ENCODE measurements around the gene VPS4B.
"Not testable (repeated sequence)": the region's sequence is repeated elsewhere in the genome, so short reads cannot be mapped to it uniquely, and the experiment has no call there.

The VPS4B gene

DNA sequence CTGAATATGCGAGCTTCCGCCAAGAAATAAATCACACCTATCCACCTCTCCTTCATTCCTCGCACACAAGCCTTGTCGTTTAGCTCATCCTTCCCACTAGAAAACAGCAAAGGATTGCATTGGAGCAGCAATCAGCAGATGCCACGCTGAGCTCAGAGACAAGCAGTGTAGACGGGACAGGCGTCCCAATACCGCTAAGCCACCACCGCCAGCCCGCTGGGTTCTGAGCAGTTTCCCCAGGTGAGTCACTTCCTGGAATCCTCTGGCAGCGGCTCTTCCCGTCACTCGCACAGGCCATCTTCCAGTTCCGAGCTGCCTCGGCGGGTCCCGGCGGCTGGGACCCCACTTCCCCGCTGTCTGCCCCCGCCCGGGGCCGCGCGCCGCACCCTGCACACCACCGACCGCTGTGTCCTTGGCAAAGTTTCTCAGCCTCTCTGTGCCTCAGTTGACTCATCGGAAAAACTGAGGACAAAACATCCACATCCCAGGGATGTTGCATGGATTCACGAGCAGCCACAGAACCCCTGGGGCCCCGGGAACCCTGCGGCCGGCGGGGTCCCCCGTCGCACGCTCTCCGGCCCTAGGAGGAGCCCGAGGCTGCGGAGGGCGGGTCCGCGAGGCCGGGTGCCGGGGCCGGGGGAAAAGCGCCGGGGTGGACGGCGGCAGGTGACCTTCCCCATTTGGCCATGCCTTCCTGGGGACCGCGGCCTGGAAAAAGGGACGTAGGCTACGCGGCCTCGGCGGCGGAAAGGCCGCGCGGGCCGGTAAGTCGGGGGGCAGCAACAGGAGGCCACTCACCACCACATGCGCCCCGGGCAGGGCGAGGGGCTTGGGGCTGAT is 55.8 kb downstream of the VPS4B start:
- DNase-seq = peak; percentile 56

DNA sequence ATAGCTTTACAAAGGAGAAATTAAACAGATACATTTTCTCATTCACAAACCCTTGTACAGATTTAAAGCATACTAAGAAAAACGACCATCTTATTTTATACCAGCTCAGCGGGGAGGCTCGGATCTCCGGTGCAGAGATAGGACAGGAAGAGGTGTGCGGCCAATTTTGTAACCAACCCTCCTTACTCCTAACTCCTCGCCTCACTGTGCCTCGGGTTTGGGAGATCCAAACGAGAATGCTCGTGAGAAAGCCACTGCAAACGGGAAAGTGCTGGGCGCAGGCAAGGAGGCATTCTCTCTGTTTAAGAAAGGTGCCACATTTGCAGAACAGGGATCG is 56.4 kb downstream of the VPS4B start:
- no peak for DNase-seq

DNA sequence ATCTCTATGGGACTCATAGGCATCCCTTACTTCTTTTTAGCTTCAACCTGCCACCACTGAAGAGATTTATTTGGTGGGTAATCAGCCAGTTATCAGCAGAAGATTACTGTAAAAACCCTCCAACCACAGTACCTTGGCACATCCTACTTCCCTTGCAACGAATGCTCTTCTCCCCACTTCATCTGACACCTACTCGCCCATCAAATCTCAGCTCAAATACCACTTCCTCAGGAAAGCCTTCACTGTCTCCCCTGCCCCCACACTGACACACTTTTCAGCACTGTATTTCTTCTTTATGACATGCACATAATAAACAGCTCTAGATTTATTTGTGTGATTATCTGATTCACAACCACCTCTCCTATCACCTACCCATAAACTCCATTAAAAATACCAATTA is 58.3 kb downstream of the VPS4B start:
- DNase-seq = peak; percentile 26

DNA sequence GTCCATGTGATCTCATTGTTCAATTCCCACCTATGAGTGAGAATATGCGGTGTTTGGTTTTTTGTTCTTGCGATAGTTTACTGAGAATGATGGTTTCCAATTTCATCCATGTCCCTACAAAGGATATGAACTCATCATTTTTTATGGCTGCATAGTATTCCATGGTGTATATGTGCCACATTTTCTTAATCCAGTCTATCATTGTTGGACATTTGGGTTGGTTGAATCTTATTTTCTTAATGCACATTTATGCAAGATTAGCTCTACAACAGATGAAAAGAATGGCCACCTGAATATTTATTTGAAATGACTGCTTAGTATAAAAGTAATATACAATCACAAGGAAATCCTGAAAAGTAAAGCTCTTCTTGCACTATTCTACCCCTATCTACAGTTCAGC is 58.9 kb downstream of the VPS4B start:
- not testable (repeated sequence) for DNase-seq

DNA sequence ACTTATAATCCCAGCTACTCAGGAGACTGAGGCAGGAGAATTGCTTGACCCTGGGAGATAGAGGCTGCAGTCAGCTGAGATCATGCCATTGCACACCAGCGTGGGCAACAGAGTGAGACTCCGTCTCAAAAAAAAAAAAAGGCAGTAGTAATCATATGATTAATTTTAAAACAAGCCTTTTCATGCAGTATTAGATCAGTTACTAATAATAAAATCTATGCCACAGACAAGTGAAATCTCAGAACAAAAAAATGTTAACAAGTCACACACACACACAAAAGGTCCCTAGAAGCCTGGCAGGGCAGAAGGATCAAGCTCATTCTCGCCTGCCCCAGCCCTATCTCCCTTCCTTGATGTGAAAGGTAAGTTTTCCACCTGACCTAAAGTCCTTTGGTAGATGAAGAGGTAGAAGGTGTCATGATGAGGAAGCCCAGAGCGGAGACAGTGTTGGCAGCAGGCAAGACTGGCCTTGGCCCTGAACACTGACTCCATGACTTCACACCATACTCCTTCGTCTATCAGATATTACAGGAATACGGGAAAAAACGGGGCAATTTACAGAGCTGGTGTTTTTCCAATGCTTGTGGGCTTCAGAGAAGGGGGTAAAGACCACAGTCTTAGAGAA is 65.9 kb downstream of the VPS4B start:
- no peak for DNase-seq

DNA sequence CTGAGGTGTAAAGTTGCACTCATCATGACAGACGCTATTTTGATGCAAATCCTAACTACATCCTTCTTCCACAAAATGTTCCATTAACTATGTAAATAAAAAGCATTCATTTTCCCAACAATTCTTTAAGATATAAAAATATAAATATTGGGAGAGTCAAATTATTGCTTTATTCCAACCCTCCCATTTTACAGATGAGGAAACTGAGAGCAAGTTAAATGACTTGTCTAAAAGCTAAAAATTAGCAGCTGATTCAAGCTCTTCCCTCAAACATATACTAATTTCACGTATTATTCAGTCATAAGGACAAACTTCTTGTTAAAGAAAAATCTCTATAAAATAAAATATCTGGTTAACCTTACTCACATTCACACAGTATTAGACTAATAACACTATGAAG is 72.0 kb downstream of the VPS4B start:
- DNase-seq = no peak

DNA sequence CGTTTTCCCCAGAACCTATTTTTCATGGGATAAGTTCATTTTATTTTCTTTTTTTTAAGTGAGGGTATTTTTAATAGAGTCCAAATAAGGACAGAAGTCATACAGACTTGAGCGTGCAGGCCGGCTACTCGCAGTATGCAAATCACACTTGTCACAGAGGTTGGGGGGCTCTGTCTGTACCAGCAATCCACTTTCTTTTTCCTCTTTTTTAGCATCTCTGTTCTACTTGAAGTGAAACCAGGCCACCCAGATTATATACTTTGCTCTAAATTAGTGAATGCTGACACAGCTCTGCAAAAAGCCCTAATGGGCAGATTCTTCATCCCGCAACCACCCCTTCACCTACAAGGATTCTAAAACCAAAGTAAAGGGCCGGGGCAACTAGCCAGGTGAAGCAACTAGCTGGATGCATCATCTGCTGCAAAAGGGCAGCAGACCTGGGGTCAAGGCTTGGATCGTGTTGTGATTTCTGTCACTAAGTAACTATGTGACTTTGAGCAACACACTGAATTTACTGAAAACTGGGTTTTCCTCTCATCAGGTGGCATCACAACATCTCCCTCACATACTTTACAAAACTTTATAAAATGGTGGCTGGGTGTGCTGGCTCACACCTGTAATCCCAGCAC is 73.7 kb downstream of the VPS4B start:
- DNase-seq = no peak

DNA sequence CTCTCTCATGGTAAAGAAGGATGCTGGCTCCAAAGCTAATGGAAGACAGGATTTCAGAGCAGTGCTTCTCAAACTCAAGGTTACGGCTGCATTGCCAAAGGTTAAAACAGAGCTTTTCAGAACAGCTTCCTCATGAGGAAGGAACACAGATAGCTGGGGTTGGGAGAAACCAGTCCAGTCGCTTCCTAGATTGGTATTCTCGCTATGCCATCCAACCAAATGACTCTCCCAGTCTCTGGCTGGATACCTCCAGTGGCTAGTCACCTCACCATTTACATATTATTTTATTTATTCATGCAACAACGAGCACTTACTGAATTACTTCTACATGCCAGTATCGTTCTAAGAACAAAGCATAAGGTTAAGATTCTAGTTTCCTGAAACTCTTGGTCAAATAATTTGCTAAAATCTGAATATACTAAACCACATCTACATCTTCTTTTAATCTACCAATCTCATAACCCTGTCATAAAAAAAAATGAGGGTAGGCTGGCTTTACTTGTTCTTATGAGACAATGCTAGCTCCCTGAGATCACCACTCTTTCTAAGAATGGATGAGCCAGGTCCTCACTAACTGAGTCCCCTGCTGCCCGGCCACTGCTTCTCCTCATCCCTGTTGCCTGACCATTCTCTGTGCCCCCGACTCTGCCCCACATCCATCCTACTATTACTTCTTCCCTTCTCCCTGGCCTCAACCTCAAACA is 75.6 kb downstream of the VPS4B start:
- DNase-seq = no peak

DNA sequence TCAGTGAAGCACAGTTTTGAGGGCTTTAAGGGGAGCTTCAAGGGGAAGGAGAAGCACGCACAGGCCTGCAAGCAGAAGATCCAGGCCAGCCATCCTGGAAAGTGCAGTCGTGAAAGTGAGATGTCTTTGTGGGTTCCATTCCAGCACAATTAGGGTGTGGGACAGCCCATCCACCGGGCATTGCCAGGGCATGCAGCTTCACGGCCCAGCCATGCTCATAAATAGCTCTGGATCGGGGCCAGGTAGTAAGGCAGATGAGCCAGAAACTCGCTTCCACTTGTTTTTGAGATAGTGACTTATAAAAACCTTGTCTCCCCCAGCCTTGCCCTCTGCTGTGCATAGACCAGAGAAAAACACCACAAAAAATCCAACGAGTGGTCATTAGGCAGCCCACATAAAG is 76.2 kb downstream of the VPS4B start:
- no peak for DNase-seq

DNA sequence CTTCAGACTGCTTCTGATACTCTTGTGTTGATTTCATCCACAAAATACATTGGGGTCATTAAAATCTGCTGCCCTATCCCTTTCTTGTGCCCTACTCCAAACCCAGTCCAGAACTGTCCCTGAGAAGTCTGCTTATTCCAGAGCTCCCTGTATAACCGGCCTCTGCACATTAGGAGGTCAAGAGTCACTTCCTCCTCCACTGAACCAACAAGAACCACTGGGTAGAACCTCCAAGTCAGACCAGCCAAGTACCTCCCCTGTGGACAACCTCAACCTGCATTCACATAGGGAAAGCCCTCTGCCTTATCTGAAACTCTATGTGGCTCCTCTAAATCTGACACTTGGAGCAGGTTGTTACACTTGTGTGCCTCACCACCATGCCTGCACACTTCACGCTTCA is 77.4 kb downstream of the VPS4B start:
- DNase-seq = no peak

DNA sequence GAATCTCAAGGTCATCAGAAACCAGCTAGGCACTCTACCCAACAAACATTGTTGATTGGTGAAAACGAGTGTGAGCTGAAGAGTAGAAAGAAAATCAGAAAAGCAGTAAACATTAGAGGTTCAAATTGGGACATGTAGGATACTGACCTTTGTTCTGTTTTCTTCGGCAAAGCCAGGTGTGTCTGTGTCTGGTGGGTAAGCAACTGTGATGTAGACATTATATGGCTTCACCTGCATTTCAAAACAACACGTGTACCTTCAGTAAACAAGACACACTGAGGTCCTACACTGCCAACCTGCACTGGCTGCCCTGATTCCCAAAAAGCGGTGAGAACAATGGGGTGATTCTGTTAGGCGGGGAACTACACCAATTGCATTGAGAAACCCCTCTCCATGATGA is 78.0 kb downstream of the VPS4B start:
- no peak for DNase-seq

DNA sequence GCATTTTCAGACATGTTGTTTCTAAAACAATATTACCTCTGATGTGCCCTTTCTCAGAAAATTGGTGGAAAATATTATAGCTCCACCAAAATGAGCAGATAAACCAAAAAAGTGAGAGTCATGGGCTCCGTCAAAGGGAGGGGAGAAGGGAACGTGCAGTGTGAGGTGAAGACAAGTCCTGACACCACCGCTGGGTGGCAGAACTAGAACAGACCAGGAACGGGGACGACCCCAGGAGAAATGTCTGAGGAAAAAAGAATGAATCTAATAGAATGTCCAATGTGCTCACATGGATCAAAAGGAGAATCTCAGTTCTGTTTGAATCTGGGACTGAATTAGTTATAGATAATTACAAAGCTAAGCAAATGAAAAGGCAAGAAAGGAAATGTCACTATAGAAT is 80.1 kb downstream of the VPS4B start:
- DNase-seq = peak; percentile 31

DNA sequence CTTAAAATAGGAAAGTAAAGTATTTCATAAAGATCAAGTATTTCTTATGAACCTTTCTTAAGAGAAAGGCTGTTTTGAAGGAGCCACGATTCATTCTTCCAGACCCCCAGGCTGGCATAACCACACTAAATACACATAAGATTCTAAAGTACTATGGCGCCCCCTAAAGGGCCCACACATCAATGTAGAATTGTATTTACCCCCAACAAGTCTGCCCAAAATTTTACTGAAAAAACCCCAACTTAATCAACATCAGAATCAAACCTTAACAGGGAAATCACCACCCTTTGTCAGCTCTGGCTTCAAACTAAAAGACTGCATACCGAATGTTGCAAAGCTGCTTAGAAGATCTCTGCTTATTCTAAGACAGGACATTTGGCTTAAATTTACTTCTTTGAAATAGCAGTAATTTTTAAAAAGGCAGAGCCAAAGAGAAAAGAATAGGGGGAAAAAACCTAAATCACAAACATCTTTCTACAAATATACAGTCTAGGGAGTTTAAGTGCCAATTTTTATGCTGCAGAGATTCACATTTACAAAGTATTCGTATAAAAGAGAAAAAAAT is 82.3 kb downstream of the VPS4B start:
- DNase-seq = no peak

All from CD4-positive, alpha-beta T cell treated with Interleukin-15 for 1 hour (primary cell).